ENCODE measurements around the gene CD320.

GRCh38 chr19:8320564-8321066 is 12.5 kb upstream of the CD320 start:
- no peak for TF ChIP-seq CTCF (conservative IDR thresholded peaks at IDR 0.05; ENCODE audit: low read depth, low read length)
- no peak for TF ChIP-seq EZH2 (IDR thresholded peaks at IDR 0.05; ENCODE audit: borderline replicate concordance, low read depth, low read length, poor library complexity, severe bottlenecking)

Data from A673 (cell line).